Left ventricle myocardium inferior (tissue), 1 donor: ENCODE results near the gene ARHGEF10L. TPM values are rescaled to one million over a fixed set of nuclear protein-coding genes. Genes with fewer than 3 reads are reported as not detected.

Experiments
- DNase-seq: peaks from one replicate; pipeline ENCODE4 v3.0.0-alpha.2; 2020
- H3K27ac ChIP-seq: fragments of 200-600 bp; replicated peaks from 2 replicates; pipeline ENCODE4 v1.8.0; 2021
- H3K27me3 ChIP-seq: fragments of 200-600 bp; 2 replicates; pipeline ENCODE4 v1.8.0; 2021; ENCODE audit warnings: low read depth
- H3K36me3 ChIP-seq: fragments of 200-600 bp; 2 replicates; pipeline ENCODE4 v1.8.0; 2021
- H3K4me1 ChIP-seq: fragments of 200-600 bp; 2 replicates; pipeline ENCODE4 v1.8.0; 2021
- H3K4me3 ChIP-seq: fragments of 200-600 bp; 2 replicates; pipeline ENCODE4 v1.8.0; 2021; ENCODE audit warnings: mild to moderate bottlenecking, moderate library complexity
- H3K9me3 ChIP-seq: fragments of 200-600 bp; replicated peaks from 2 replicates; pipeline ENCODE4 v1.8.0; 2021
- intact Hi-C: fragments of 100-400 bp; cut with micrococcal nuclease; formaldehyde crosslinking; loops from one replicate; pipeline ENCODE4 v1.11.0; 2022
- total RNA-seq: library from RNA; stranded (reverse); fragmentation: NEBNext Ultra II Directional; extraction: Animal tissue kit (Norgen Biotek cat#: 25700); gene quantifications from one replicate; pipeline ENCODE4 v1.2.1, GENCODE V29; 2021
- TF ChIP-seq, protein P1 (sequence below): fragments of 200-600 bp; IDR thresholded peaks from 2 replicates; pipeline ENCODE4 v1.8.0; 2021; ENCODE audit warnings: antibody characterized with exemption, mild to moderate bottlenecking, borderline replicate concordance
- donor health status: DM: no; HTN: yes; CAD: no; lungs with severe emphysema.

Gene ARHGEF10L
- total RNA-seq, 1 donor from 2014 or later: 59.1 TPM

DNA sequence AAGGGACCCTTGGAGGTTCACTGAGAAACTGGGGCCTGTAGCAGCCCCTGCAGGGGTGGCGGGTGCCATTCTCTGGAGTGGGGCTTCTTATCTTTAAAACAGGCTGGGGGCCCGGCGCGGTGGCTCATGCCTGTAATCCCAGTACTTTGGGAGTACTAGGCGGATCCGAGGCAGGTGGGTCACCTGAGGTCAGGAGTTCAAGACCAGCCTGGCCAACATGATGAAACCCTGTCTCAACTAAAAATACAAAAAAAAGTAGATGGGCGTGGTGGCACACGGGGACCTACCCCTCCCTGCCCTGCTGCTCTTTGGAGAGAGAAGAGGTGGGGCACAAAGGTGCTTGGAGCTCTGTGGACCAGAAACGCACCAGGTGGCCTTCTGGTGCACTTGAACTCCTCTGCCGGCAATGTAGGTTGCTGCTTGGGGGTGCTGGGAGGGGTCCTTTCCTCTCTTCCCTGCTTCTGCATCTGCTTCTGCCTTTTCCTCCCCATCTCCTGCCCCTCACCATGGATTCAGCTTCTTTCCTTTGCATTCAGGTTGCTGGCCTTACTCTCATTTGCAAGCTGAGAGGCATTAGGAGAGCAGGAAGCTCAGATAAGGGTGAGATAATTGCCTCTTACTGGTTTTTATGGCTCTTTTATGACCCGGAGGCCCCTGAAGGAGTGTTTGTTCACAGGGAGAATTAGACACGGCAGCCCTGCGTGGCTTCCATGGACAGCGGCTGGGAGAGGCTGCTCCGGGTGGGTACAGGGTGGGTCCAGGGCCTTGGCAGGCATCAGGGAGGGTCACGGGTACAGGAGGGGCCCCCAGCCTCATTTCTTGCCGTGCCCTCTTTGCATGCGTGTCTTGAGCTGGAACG lies 57.4 kb downstream of the ARHGEF10L start:
- Histone ChIP-seq H3K4me3 (no peak overlapping the region), H3K27me3 (no peaks in the 10 kb centered on the region), H3K9me3 (no peaks in the 10 kb centered on the region), H3K4me1 (peaks cover 73% of the 10 kb centered on the region), H3K36me3 (no peaks in the 10 kb centered on the region), H3K27ac (peak overlapping the region; percentile 84)
- intact Hi-C loops: no loop called here
- no peak for DNase-seq
- TF ChIP-seq, protein P1, sequence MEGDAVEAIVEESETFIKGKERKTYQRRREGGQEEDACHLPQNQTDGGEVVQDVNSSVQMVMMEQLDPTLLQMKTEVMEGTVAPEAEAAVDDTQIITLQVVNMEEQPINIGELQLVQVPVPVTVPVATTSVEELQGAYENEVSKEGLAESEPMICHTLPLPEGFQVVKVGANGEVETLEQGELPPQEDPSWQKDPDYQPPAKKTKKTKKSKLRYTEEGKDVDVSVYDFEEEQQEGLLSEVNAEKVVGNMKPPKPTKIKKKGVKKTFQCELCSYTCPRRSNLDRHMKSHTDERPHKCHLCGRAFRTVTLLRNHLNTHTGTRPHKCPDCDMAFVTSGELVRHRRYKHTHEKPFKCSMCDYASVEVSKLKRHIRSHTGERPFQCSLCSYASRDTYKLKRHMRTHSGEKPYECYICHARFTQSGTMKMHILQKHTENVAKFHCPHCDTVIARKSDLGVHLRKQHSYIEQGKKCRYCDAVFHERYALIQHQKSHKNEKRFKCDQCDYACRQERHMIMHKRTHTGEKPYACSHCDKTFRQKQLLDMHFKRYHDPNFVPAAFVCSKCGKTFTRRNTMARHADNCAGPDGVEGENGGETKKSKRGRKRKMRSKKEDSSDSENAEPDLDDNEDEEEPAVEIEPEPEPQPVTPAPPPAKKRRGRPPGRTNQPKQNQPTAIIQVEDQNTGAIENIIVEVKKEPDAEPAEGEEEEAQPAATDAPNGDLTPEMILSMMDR: no peak

- no peak for DNase-seq
Measured at GRCh38 chr1:17597651-17598050, 58.2 kb downstream of the ARHGEF10L start.

DNA sequence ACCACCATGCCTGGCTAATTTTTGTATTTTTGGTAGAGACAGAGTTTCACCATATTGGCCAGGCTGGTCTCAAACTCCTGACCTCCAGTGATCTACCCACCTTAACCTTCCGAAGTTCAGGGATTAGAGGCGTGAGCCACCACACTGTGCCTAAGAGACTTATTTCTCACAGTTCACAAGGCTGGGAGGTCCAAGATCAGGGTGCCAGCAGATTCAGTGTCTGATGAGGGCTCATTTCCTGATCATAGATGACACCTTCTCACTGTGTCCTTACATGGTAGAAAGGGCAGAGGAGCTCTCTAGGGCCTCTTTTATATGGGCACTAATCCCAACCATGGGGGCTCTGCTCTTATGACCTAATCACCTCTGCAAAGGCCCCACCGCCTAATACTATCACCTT lies 58.8 kb downstream of the ARHGEF10L start:
- no peak for DNase-seq
- H3K27ac ChIP-seq: no peak overlapping the region
- peaks cover 60% of the 10 kb centered on the region for H3K4me1 ChIP-seq
- intact Hi-C loops: no loop called here
- H3K36me3 ChIP-seq: no peaks in the 10 kb centered on the region
- H3K9me3 ChIP-seq: no peaks in the 10 kb centered on the region
- no peaks in the 10 kb centered on the region for H3K27me3 ChIP-seq
- TF ChIP-seq, protein P1: no peak
- no peak overlapping the region for H3K4me3 ChIP-seq

More at GRCh38 chr1:17597651-17598050, 58.2 kb downstream of the ARHGEF10L start:
- H3K4me3 ChIP-seq: no peak overlapping the region
- TF ChIP-seq, protein P1: no peak
- H3K4me1 ChIP-seq: peaks cover 66% of the 10 kb centered on the region
- H3K9me3 ChIP-seq: no peaks in the 10 kb centered on the region
- H3K27ac ChIP-seq: no peak overlapping the region
- H3K36me3 ChIP-seq: no peaks in the 10 kb centered on the region
- H3K27me3 ChIP-seq: no peaks in the 10 kb centered on the region
- intact Hi-C loops: no loop called here

- intact Hi-C loops: no loop called here
- no peak for DNase-seq
- peak overlapping the region; percentile 59 for H3K27ac ChIP-seq
- TF ChIP-seq, protein P1: no peak
- no peaks in the 10 kb centered on the region for H3K36me3 ChIP-seq
- H3K4me1 ChIP-seq: peaks cover 54% of the 10 kb centered on the region
- H3K4me3 ChIP-seq: no peak overlapping the region
- H3K27me3 ChIP-seq: no peaks in the 10 kb centered on the region
- H3K9me3 ChIP-seq: no peaks in the 10 kb centered on the region
Measured at GRCh38 chr1:17599291-17599953, 59.9 kb downstream of the ARHGEF10L start.

GRCh38 chr1:17599954-17600300 lies 60.4 kb downstream of the ARHGEF10L start:
- Histone ChIP-seq H3K4me1 (peaks cover 54% of the 10 kb centered on the region), H3K27ac (peak overlapping the region; percentile 59), H3K27me3 (no peaks in the 10 kb centered on the region), H3K9me3 (no peaks in the 10 kb centered on the region), H3K4me3 (no peak overlapping the region), H3K36me3 (no peaks in the 10 kb centered on the region)
- no peak for DNase-seq
- intact Hi-C loops: no loop called here
- TF ChIP-seq, protein P1: no peak
